ENCODE data around the gene SLC39A3.

The SLC39A3 gene

GRCh38 chr19:2744113-2744512, 4.3 kb upstream of the SLC39A3 start:
- DNase-seq, result no peak

GRCh38 chr19:2743099-2743498, 3.3 kb upstream of the SLC39A3 start:
- DNase-seq, result no peak

GRCh38 chr19:2740314-2740656, 468 bp upstream of the SLC39A3 start:
- no peak for DNase-seq

- no peak for DNase-seq
Observed at GRCh38 chr19:2736550-2737190, 3.1 kb downstream of the SLC39A3 start.

- no peak for DNase-seq
Observed at GRCh38 chr19:2735374-2735773, 4.4 kb downstream of the SLC39A3 start.

- DNase-seq, result no peak
Observed at GRCh38 chr19:2734589-2735288, 5.1 kb downstream of the SLC39A3 start.

- DNase-seq, result no peak
Observed at GRCh38 chr19:2733930-2734588, 5.8 kb downstream of the SLC39A3 start.

GRCh38 chr19:2732883-2733282, 6.9 kb downstream of the SLC39A3 start:
- no peak for DNase-seq

- no peak for DNase-seq
Observed at GRCh38 chr19:2732157-2732725, 7.6 kb downstream of the SLC39A3 start.

- DNase-seq, result no peak
Observed at GRCh38 chr19:2731181-2731995, 8.4 kb downstream of the SLC39A3 start.

- DNase-seq, result no peak
Observed at GRCh38 chr19:2729943-2730818, 9.6 kb downstream of the SLC39A3 start.

GRCh38 chr19:2728783-2729387, 10.9 kb downstream of the SLC39A3 start:
- peak; percentile 40 for DNase-seq

- no peak for DNase-seq
Observed at GRCh38 chr19:2727640-2727944, 12.2 kb downstream of the SLC39A3 start.

- peak; percentile 56 for DNase-seq
Observed at GRCh38 chr19:2726904-2727639, 12.7 kb downstream of the SLC39A3 start.

GRCh38 chr19:2726160-2726855, 13.5 kb downstream of the SLC39A3 start:
- no peak for DNase-seq

GRCh38 chr19:2724148-2724557, 15.7 kb downstream of the SLC39A3 start:
- DNase-seq, result no peak

- no peak for DNase-seq
Observed at GRCh38 chr19:2723747-2724146, 16.1 kb downstream of the SLC39A3 start.

- no peak for DNase-seq
Observed at GRCh38 chr19:2723345-2723715, 16.5 kb downstream of the SLC39A3 start.

GRCh38 chr19:2722541-2723344, 17.1 kb downstream of the SLC39A3 start:
- peak; percentile 46 for DNase-seq
